Activated CD4-positive, CD25-positive, alpha-beta regulatory T cell (primary cell): ENCODE results near the gene ATRNL1.

Experiments
- DNase-seq, 4 experiments: peaks; one replicate each; lab custom pipeline; 2025; lab: John Stamatoyannopoulos, UW

Gene ATRNL1

GRCh38 chr10:115093286-115093775 is at the start of gene ATRNL1:
ATRNL1 (plus strand) TSS chr10:115093365; CDS start chr10:115093751, 386 bp downstream.
- no peak for DNase-seq

- no peak for DNase-seq
Measured at GRCh38 chr10:115043719-115044118, 49.4 kb upstream of the ATRNL1 start.

GRCh38 chr10:115044891-115045290 is 48.3 kb upstream of the ATRNL1 start:
- no peak for DNase-seq

- no peak for DNase-seq
Measured at GRCh38 chr10:115045499-115045898, 47.7 kb upstream of the ATRNL1 start.

GRCh38 chr10:115046686-115047236 is 46.4 kb upstream of the ATRNL1 start:
- no peak for DNase-seq

GRCh38 chr10:115047705-115048104 is 45.5 kb upstream of the ATRNL1 start:
- DNase-seq = no peak

GRCh38 chr10:115049318-115049717 is 43.8 kb upstream of the ATRNL1 start:
- DNase-seq = no peak

GRCh38 chr10:115049960-115050359 is 43.2 kb upstream of the ATRNL1 start:
- DNase-seq = no peak

GRCh38 chr10:115050375-115051010 is 42.7 kb upstream of the ATRNL1 start:
- DNase-seq = no peak

GRCh38 chr10:115051216-115051615 is 41.9 kb upstream of the ATRNL1 start:
- no peak for DNase-seq

- no peak for DNase-seq
Measured at GRCh38 chr10:115052226-115052625, 40.9 kb upstream of the ATRNL1 start.

GRCh38 chr10:115052728-115053127 is 40.4 kb upstream of the ATRNL1 start:
- DNase-seq = no peak

GRCh38 chr10:115056186-115056585 is 37.0 kb upstream of the ATRNL1 start:
- DNase-seq = no peak

- no peak for DNase-seq
Measured at GRCh38 chr10:115059301-115059898, 33.8 kb upstream of the ATRNL1 start.

GRCh38 chr10:115063701-115064658 is 29.2 kb upstream of the ATRNL1 start:
- no peak for DNase-seq

GRCh38 chr10:115065801-115066200 is 27.4 kb upstream of the ATRNL1 start:
- DNase-seq = no peak

- DNase-seq = no peak
Measured at GRCh38 chr10:115066528-115066927, 26.6 kb upstream of the ATRNL1 start.

GRCh38 chr10:115073796-115074195 is 19.4 kb upstream of the ATRNL1 start:
- DNase-seq = no peak

GRCh38 chr10:115082506-115082905 is 10.7 kb upstream of the ATRNL1 start:
- no peak for DNase-seq

- DNase-seq = no peak
Measured at GRCh38 chr10:115084277-115084850, 8.8 kb upstream of the ATRNL1 start.

GRCh38 chr10:115091161-115091560 is 2.0 kb upstream of the ATRNL1 start:
- no peak for DNase-seq

GRCh38 chr10:115092258-115092554 is 959 bp upstream of the ATRNL1 start:
- no peak for DNase-seq
